Panc1 (cell line): Measurements from ENCODE around the gene CAPZA2.

Source experiments
- POLR2AphosphoS5 ChIP-seq: IDR thresholded peaks from 2 replicates; pipeline ENCODE4 v1.6.1; 2012; ENCODE audit warnings: mild to moderate bottlenecking, low read depth, low read length, moderate library complexity
- SIN3A ChIP-seq: IDR thresholded peaks from 2 replicates; pipeline ENCODE4 v1.6.1; 2012; ENCODE audit warnings: low read depth, mild to moderate bottlenecking, low read length, moderate library complexity, borderline replicate concordance; ENCODE audit not compliant: insufficient read depth
- TCF7L2 ChIP-seq: IDR thresholded peaks from 2 replicates; pipeline ENCODE4 v1.6.1; 2011; ENCODE audit warnings: mild to moderate bottlenecking, low read depth, low read length, inconsistent platforms
- TF ChIP-seq, protein P1 (sequence below): fragments of 450-650 bp; IDR thresholded peaks from 2 replicates; pipeline ENCODE4 v1.5.1; 2017; ENCODE audit warnings: mild to moderate bottlenecking
- TF ChIP-seq, protein P2 (sequence below), 2 experiments: IDR thresholded peaks; 2 replicates each; pipeline ENCODE4 v1.6.1; 2011 to 2012; ENCODE audit warnings: low read depth in 2 of 2, control low read depth in 1 of 2, low read length in 1 of 2, mild to moderate bottlenecking in 1 of 2, moderate library complexity in 1 of 2; ENCODE audit not compliant: insufficient read depth in 1 of 2

DNA sequence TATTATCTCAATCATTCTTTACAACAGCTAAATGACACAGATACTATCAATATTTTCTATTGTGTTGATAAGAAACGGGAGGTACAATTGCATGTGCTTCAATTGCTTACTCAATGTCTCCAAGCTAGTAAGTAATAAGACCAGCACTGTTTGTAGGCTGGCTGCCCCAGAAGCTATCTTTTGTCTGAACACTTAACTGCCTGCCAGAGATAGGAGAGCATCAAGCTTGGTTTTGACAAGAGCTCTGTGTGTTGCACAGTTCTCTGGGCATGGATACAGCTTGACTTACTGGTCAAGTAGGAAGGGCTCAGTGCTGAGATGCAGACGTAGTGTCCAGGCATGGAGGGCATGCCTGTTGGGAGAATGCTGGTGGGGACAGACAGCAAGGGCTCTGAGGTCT is 26.3 kb upstream of the CAPZA2 start:
- TF ChIP-seq, protein P1, sequence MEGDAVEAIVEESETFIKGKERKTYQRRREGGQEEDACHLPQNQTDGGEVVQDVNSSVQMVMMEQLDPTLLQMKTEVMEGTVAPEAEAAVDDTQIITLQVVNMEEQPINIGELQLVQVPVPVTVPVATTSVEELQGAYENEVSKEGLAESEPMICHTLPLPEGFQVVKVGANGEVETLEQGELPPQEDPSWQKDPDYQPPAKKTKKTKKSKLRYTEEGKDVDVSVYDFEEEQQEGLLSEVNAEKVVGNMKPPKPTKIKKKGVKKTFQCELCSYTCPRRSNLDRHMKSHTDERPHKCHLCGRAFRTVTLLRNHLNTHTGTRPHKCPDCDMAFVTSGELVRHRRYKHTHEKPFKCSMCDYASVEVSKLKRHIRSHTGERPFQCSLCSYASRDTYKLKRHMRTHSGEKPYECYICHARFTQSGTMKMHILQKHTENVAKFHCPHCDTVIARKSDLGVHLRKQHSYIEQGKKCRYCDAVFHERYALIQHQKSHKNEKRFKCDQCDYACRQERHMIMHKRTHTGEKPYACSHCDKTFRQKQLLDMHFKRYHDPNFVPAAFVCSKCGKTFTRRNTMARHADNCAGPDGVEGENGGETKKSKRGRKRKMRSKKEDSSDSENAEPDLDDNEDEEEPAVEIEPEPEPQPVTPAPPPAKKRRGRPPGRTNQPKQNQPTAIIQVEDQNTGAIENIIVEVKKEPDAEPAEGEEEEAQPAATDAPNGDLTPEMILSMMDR: no peak
- TF ChIP-seq POLR2AphosphoS5 (no peak), TCF7L2 (no peak), SIN3A (no peak)
- TF ChIP-seq, protein P2, sequence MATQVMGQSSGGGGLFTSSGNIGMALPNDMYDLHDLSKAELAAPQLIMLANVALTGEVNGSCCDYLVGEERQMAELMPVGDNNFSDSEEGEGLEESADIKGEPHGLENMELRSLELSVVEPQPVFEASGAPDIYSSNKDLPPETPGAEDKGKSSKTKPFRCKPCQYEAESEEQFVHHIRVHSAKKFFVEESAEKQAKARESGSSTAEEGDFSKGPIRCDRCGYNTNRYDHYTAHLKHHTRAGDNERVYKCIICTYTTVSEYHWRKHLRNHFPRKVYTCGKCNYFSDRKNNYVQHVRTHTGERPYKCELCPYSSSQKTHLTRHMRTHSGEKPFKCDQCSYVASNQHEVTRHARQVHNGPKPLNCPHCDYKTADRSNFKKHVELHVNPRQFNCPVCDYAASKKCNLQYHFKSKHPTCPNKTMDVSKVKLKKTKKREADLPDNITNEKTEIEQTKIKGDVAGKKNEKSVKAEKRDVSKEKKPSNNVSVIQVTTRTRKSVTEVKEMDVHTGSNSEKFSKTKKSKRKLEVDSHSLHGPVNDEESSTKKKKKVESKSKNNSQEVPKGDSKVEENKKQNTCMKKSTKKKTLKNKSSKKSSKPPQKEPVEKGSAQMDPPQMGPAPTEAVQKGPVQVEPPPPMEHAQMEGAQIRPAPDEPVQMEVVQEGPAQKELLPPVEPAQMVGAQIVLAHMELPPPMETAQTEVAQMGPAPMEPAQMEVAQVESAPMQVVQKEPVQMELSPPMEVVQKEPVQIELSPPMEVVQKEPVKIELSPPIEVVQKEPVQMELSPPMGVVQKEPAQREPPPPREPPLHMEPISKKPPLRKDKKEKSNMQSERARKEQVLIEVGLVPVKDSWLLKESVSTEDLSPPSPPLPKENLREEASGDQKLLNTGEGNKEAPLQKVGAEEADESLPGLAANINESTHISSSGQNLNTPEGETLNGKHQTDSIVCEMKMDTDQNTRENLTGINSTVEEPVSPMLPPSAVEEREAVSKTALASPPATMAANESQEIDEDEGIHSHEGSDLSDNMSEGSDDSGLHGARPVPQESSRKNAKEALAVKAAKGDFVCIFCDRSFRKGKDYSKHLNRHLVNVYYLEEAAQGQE (IDR thresholded peaks at IDR 0.05; ENCODE audit: insufficient read depth in 1 of 2, low read depth in 2 of 2, low read length in 1 of 2): no peak
